Lower leg skin (tissue), 3 donors: Measurements from ENCODE around the gene MTHFD2L.

Experiments used
- POLR2A ChIP-seq, 2 donors: fragments of 450-650 bp; IDR thresholded peaks; one replicate each; pipeline ENCODE4 v1.6.1; 2016 to 2017; ENCODE audit warnings: antibody characterized with exemption in 2 of 2, mild to moderate bottlenecking in 1 of 2, moderate library complexity in 1 of 2
- TF ChIP-seq, protein P1 (sequence below), 3 donors: fragments of 450-650 bp; IDR thresholded peaks; one replicate each; pipeline ENCODE4 v1.5.1; 2016; ENCODE audit warnings: antibody characterized with exemption in 3 of 3, mild to moderate bottlenecking in 3 of 3, moderate library complexity in 2 of 3

DNA sequence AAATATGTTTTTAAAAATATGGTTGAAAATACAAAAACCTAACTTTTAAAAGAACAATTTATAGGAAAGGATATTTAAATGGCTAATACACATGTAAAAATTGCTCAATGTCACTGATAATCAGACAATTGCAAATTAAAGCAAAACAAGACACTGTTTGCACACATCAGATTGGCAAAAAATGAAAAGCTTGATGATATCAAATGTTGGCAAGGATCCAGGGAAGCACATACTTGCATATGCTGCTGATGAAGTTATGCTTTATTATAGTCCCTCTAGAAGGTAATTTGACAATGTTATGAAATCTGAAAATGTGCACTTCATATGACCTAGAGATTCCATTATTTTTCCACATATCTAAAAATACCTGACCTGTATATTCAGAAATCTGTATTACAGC is 104.6 kb downstream of the MTHFD2L start:
- TF ChIP-seq, protein P1, sequence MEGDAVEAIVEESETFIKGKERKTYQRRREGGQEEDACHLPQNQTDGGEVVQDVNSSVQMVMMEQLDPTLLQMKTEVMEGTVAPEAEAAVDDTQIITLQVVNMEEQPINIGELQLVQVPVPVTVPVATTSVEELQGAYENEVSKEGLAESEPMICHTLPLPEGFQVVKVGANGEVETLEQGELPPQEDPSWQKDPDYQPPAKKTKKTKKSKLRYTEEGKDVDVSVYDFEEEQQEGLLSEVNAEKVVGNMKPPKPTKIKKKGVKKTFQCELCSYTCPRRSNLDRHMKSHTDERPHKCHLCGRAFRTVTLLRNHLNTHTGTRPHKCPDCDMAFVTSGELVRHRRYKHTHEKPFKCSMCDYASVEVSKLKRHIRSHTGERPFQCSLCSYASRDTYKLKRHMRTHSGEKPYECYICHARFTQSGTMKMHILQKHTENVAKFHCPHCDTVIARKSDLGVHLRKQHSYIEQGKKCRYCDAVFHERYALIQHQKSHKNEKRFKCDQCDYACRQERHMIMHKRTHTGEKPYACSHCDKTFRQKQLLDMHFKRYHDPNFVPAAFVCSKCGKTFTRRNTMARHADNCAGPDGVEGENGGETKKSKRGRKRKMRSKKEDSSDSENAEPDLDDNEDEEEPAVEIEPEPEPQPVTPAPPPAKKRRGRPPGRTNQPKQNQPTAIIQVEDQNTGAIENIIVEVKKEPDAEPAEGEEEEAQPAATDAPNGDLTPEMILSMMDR (IDR thresholded peaks at IDR 0.05): no peak
- TF ChIP-seq POLR2A (IDR thresholded peaks at IDR 0.05): no peak
